GM12873 (cell line): Measurements from ENCODE around the gene LRBA.

Experiments used
- CTCF ChIP-seq: IDR thresholded peaks from 2 replicates; pipeline ENCODE4 v1.5.1; 2012; ENCODE audit warnings: low read depth, mild to moderate bottlenecking, moderate library complexity, low read length, control low read depth; ENCODE audit not compliant: insufficient read depth; ENCODE audit errors: missing control alignments

The LRBA gene

GRCh38 chr4:150367326-150367725, 647.8 kb downstream of the LRBA start:
- TF ChIP-seq CTCF, result no peak

GRCh38 chr4:150366487-150366999, 648.5 kb downstream of the LRBA start:
- TF ChIP-seq CTCF, result no peak

GRCh38 chr4:150363721-150364688, 651.1 kb downstream of the LRBA start:
- no peak for TF ChIP-seq CTCF

GRCh38 chr4:150358691-150359090, 656.4 kb downstream of the LRBA start:
- TF ChIP-seq CTCF, result no peak

GRCh38 chr4:150357829-150358228, 657.3 kb downstream of the LRBA start:
- no peak for TF ChIP-seq CTCF

- TF ChIP-seq CTCF, result no peak
These were observed 659.1 kb downstream of the LRBA start for GRCh38 chr4:150355858-150356455.

- no peak for TF ChIP-seq CTCF
These were observed 659.7 kb downstream of the LRBA start for GRCh38 chr4:150355418-150355817.
